Measurements from ENCODE around the gene FANCB.

The FANCB gene

DNA sequence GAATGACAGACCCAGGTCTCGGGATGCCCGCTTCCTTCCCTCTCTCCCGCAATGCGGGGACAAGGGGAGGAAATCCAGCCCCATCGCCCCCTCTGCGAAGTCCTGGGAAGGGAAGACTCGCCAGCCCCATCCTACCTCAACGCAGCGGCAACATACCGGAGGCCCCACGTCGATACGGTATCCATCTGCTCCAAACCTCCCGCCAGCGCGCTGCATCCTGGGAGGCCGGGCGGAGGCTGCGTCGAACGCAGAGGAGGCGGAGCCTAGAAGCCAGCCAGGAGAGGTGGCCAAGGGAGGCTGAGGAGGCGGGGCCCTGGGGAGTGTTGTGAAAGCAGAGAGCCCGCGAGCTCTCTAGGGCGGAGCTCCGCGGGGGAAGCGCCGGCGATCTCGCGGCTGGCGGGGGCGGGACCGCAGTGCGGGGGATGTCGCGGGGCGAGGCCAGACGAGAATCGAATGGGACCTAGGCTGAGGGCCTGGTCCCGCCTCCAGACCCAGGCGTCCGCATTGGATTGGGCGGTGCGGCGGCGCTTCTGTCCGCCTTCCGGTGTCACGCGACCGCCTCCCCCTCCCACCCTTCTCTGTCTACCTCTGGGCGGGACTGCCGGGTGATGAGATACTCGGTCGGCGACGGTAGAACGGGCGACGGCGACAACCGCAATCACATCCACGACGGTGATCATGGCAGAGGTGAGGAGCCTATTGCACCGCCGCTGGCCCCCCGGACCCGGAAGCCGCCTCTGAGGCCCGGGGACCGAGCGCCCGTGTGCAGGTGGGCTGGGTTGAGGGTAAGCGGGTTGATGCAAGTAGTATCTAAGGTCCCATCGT lies at the start of gene FANCB, which contains the start of gene MOSPD2:
Gene FANCB (minus strand): TSS at position 219 of the 825 bp plus-strand sequence. CDS start 7,559 bp downstream, outside the sequence.
Gene MOSPD2 (plus strand): TSS at position 571 of the 825 bp plus-strand sequence. CDS start 108 bp downstream, at position 679.
- DNase-seq: peak; percentile 94

DNA sequence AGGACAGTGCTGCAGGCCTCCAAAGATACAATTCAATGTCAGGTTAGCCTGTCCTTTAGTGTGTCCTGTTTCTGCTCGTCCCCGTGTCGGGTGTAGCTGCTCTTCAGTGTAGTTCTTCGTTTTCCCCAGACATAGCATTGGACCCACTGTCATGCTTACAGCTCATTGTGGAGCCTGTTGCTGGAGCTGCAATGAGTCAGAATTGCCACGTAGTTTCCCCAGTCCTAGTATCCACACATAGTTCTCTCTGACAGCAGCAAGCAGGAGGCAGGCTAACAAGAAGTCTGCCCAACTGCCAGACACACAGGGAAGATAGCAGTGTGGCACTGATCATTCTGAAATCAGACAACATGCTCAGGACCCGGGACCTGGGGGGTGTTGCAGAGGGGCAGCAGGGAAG lies 49.6 kb upstream of the FANCB start:
- no peak for DNase-seq

DNA sequence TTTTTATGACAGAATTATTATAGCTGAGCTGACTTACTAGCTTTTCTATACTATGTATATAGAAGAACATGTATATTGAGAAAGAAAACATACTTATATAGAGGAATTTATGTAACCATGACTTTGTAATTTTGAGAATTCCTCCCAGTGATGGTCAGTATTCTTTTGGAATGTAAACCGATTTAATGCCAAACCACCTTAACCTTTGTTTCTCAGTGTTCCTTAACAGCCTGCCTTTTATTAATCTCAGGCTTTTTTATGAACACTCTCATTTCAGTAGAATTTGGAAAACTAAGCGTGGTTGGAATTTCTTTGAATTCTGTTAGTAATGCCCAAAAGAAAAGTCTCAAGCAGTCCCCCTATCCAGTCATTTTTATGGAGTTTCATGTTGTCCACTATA lies 47.3 kb upstream of the FANCB start:
- DNase-seq: no peak

DNA sequence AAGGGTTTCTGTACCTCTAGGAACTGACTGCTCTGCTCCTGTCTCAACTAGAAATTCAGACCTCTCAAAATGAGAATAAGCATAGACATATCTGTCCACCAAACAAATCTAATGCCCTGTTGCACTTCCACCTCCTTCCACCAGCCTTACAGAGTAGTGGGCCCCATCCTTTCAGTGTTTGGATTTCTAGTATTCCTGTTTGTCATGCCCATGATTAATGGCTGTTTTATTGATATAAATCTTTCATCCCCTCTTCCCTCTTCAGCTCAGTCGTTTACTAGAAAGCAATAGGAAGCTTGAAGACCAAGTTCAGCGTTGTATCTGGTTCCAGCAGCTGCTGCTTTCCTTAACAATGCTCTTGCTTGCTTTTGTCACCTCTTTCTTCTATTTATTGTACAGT lies 46.5 kb upstream of the FANCB start:
- no peak for DNase-seq

DNA sequence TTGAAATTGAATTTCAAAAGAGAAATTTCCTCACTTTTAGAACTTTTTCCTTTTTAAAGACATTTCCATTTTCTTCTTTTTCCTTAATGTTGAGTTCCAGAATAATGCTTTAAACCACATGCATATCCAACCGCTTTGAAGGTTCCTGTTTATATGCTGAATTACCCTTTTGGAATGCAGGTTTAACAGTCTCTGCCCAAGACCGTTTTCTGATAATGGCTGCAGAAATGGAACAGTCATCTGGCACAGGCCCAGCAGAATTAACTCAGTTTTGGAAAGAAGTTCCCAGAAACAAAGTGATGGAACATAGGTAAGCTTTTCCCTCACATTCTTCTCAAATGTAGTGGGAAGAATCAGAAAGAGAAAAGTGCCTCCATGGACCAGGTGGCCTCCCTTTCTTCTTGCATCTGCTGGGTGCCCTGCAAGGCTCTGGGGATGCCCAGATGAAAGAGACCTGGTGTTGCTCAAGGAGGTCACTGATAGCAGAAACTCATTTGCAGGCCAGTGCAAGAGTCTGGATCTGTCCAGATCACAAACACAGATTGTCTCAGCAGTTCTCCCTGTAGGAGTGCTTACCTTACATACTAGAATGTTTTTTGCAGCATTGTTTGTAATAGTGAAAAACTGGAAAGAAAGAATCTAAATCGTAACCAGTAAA lies 43.3 kb upstream of the FANCB start:
- no peak for DNase-seq

DNA sequence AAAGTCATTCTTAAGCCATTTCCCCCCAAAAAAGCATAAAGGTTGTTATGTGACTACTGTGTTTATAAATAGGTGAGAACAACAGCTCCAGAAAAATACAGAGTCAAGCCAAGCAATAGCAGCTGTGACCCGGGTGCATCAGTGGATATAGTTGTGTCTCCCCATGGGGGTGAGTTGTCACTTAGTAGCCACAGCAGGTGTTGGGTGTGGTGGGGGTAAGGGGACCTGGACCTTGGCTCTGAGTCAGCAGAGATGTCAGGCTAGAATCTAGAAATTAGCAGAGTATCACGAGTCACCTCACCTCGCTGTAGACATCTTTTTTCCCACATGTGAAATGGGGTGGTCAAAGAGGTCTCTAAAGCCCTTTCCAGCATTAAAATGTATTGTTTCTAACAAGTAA lies 42.7 kb upstream of the FANCB start:
- no peak for DNase-seq

DNA sequence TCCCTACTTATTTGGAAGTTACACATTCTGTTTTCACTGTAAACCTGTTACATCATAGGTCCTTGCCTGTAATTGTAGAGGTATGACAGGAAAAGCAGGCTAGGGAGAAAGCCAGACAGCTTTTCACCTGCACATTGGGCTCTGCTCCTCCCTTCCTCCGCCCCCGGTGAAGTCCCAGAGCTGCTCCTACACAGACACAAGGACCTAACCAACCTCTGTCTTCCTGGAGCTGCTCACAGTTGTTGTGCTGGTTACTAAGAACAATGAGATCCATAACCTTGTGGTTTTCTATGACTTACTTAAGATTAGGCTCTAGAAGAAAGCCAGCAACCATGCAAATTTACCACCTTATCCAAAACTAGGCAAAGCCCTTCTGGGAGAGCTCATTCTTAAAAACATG lies 40.4 kb upstream of the FANCB start:
- DNase-seq: no peak

DNA sequence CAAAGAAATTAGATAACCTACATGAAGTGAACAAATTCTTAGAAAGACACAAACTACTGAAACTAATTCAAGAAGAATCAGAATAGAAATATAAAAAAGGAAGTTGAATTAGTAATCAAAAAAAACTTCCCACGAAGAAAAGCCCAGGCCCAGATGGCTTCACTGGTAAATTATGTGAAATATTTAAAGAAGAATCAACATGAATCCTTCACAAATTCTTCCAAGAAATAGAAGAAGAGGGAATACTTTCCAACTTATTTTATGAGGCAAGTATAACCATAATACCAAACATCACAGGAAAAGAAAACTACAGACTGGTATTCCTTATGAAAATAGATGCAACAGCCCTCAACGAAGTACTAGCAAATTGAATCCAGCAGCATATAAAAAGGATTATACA lies 31.0 kb upstream of the FANCB start:
- DNase-seq: no peak

DNA sequence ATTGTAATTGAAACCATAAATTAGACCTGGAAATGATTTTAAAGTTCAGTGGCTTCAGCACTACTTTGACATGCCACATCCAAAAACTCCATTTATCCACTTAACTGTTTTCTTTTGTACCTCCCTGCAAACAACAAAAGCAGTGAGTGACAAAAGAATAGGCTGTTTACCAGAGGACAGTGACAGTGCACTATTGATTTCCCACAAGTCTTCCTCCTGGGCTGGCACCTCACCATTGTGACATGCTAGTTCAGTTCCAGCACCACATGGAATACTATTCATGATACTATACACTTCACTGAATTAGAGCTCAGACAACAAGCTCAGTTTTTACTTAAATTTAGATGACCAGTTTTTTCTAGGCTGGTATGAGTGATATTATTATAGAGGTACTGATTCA lies 29.7 kb upstream of the FANCB start:
- no peak for DNase-seq

DNA sequence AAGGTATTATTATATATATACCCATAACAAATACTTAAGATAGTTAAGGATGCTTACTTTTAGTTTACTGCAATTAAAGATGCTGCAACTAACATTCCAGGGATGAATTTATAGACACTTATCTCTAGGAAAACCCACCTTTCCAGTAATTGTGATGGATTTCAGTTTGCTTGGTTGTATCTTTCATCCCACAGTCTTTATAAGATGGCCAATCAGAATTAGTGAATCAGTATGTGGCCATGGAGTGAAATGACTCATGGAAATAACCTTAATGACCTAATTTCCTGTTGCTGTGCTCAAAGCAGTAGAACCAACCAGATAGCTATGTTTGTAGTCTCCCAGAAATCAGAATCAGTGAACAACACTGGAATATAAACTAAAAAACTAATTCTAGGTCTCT lies 26.7 kb upstream of the FANCB start:
- DNase-seq: peak; percentile 36

DNA sequence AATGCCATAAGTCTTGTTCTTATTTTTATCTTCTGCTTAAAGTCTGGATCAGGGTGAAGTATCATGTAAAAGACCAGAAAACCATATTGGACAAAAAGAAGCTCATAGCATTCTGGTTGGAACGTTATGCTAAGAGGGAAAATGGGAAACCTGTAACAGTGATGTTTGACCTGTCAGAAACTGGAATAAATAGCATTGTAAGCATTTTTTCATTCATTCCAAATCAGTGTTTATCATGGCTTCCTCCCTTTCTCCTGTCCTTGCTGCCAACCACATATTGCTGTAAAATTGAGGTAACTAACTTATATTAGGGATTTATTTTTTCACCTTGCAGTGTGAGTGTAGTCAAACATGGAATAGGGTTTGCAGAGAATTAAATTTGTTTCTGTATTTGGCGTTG lies 24.2 kb upstream of the FANCB start:
- DNase-seq: no peak

DNA sequence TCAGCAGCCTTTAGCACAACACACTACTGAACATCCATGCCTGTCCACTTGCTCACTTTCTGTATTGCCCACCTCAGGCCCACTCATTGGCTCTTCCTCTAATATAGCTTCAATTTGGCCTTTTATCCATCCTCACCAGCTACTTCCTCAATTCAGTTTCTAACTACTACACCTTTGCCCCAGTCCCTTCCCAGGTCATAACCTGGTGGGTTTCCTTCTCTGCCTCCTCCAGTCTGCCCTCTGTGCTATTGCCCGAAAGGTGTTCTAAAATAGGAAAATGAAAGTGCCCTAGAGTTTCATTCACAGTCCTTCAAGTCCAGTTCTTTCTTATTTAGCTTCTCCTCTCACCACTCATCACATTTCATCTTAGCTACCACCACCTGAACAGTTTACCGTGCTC lies 23.4 kb upstream of the FANCB start:
- DNase-seq: no peak

DNA sequence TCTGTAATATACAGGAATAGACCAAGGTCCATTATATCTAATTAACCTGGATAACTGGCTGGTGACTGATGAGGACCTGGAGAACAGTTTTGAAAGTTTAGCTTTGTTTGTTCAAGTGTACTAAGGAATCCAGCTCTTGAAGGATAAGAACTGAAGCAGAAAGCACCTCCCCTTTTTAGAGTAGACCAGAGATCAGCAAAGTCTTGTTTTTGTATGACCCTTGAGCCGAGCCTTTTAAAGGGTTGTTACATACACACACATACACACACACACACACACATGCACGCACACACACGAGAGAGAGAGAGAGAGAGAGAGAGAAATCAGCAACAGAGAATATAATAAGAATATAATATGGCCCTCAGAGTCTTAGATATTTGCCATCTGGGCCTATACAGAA lies 13.4 kb upstream of the FANCB start:
- no peak for DNase-seq

DNA sequence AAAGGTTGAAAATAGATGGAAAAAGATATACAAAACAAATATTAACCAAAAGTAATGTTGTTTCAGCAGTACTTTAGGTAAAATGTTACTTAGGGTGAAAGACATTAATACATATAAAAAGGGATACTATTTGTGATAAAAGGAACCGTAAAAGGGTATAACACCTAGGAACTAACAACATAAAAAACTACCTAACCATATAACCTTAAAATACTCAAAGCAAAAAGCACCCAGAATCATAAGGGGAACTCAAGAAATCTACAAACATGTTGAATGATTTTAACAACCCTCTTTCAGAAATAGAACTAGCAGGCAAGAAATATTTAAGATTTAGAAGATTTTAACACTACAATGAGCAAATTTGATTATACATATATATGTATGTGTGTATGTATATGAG lies 11.8 kb upstream of the FANCB start:
- no peak for DNase-seq

DNA sequence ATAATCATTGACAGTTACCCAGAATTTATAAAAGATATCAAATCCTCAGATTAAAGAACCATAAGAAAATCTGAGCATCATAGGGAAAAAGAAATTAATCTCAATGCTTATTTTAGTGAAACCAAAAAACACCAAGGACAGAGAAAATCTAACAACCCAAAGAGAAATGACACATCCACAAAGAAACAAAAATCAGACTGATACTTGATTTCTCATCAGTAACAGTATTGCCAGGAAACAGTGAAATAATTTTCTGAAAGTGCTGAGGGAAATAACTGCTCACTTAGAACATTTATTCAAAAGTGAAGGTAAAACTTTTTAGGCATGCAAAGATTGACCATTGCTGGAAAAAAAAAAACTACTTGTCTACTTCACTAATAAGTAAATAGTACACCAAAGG lies 11.0 kb upstream of the FANCB start:
- DNase-seq: no peak

DNA sequence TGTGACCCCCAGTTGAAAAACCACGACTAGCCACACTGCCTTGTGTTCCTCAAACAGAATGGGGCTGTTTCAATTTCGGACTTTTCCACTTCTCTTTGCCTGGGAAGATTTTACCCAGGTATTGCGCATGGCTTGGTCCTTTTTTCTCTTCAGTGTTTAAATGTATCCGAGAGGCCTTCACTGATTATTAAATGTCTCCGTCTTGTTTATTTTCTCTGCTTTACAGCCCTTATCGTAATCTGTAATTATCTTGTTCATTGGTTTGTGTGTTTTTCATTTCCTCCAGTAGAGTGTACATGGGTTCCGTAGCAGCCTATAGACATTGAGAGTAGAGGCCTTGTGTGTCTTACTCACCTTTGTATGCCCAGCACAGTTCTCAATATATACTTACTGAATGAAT lies 2.8 kb upstream of the FANCB start:
- DNase-seq: no peak

DNA sequence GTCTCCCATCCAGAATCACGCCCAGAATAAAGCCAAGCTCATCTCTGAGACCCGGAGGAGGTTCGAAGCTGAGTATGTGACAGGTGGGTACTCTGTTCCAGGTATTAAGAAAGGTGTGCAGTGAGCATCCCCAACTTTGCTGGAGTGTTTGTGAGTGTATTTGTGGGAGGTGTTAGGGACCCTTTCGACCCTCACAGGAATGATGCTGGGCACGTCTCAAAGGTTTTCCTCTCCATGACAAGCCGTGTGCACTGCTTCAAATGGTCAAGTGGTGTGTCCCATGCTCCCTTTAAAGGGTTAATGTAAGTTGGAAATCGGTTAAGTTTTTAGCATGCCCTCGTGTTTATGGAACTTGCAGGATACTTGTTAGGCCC lies 794 bp upstream of the FANCB start:
- no peak for DNase-seq

DNA sequence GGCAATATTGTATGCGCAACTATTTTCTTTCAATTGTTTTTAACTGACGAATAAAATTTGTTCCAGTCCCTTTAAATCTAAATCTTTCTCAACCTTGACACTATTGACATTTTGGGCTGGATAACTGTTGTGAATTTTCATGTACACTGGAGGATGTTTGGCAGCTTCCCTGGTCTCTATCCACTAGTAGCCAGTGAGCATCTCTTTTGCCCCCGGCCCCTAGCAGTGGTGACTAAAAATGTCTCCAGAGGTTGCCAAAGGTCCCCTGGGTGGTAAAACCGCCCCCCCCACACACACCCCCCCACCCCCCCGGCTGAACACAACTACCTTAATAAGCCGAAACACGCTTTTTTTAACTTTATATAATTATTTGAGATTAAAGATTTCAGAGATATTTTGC lies 514 bp downstream of the FANCB start:
- peak; percentile 3 for DNase-seq

DNA sequence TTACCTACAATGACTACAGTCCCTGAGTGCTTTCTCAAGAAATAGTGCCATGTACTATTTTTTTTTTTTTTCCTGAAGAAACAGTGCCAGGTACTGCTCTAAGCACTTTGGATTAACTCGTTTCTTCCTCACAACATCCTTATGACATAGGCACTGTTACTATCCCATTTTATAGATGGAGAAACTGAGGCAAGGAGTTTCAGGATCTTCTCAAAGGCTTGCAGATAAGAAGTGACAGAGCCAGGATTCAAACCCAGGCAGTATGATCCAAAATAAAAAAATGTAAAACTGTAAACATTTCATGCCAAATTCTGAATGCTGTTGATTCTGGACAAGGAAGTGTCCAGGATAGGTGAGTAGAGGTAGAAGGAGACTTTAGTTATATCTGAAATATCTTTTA lies 1.1 kb downstream of the FANCB start:
- no peak for DNase-seq

DNA sequence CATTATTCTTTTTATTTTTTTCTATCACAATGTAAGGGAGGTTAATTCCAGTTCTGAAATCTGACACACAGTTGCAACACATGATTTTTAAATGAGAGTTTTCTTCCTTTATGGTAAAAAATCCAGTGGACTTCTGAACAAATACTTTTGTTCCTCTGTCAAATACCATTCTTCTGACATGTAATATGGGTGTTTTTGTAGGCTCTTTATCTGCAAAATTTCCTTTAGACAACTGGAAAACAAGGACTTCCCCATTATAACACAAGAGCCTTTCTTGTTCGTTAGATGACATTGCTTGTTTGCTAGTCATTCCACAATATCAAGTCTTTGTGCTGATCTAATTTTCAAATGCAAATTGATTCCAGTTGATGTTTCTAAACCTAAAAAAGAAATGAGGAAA lies 7.7 kb downstream of the FANCB start:
- DNase-seq: no peak

DNA sequence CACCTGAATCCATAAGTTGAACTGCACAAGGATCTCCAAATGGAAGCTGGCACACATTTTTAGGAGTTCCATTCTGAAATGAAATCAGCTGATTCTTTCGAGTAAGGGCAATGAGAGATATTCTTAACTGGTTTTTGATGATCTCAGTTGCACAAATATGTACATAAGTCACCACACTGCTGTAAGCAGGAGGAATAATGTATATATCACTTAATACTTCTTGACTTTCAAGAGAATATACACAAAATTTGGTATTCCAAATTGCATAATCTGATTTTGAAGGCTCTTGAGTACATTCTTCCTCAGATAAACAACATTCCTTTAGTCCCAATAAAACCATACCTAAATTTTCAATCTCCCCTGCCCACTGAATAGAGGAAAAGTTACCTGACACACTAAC lies 8.2 kb downstream of the FANCB start:
- no peak for DNase-seq

DNA sequence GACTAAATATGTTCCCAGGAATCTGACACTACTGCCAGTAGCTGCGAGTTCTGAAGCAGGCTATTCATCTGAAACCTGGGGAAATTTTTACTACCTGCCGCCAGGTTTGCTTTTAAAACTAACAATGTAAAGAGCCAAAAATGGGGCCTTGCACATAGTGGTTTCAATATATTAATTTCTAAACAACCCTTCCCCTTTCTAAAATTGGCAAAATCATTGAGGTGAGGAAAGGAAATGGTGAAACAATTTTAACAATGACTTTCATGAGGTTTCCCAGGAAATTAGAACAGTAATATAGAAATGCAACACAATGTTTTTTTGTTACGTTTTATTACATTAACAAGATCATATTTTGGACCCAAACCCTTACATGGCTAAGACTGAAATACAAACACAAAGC lies 21.3 kb downstream of the FANCB start:
- no peak for DNase-seq

DNA sequence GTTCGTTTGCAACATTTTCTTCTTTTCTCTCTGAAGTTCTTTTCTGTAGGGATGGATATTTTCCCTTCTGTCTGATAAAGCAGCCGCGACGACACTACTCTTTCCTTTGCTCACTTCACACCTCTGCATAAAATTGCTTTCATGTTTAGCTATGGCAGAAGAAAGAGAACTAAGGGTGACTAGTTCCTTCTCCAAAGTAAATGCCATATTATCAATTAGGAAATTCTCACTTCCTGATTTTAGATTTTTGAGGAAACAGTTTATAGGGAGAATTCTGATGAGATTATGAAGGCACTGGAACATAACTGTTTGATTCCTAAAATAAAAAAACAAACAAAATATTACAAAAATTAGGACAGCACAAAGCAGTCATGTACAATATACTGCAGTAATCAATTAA lies 29.2 kb downstream of the FANCB start:
- DNase-seq: no peak

DNA sequence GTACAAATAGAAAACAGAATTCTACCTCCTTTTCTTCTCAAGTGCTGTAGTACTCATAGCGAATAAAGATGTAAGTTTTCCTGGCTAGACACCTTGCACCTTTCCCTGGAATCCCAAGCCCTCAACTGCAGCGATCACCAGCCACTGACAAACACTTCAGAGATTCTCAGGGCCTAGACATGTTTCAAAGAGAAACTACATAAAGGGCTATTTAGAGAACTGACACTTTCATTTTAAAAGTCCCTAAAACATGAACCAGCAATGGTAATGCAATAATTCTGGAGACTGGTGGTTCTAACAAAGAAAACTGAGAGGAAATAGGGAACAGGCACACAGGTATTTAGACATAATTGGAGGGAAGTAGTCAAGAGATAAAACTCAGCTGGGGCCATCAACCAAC lies 35.7 kb downstream of the FANCB start:
- no peak for DNase-seq

DNA sequence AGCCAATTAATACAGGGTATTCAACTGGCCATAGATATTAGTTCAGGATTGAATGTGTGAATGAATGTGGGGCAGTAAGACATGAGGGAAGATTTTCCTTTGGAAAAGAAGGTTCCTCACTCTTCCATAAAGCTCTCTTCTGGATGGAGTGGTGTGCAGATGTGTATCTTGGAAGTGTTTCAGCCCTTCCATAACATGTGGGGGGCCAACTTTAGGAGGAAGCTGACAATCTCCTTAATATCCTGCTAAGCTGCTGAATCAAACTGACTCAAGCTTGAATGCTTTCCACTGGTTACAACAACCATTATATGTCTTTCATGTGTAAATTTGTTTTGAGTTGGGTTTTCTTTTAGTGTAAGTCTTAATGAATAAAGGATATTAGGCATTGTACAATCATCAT lies 40.3 kb downstream of the FANCB start:
- no peak for DNase-seq

Data from DMS53 (cell line).